ENCODE data around the gene VPS52. TPM values are rescaled to one million over a fixed set of nuclear protein-coding genes. Genes with fewer than 3 reads are reported as not detected.

The VPS52 gene
- total and polyA plus RNA-seq, 9 of the 15 experiments (the other 6 are each of a cell fraction or from before 2014, with no cell fraction given), result 24.4 to 103 (median 40.2) TPM

DNA sequence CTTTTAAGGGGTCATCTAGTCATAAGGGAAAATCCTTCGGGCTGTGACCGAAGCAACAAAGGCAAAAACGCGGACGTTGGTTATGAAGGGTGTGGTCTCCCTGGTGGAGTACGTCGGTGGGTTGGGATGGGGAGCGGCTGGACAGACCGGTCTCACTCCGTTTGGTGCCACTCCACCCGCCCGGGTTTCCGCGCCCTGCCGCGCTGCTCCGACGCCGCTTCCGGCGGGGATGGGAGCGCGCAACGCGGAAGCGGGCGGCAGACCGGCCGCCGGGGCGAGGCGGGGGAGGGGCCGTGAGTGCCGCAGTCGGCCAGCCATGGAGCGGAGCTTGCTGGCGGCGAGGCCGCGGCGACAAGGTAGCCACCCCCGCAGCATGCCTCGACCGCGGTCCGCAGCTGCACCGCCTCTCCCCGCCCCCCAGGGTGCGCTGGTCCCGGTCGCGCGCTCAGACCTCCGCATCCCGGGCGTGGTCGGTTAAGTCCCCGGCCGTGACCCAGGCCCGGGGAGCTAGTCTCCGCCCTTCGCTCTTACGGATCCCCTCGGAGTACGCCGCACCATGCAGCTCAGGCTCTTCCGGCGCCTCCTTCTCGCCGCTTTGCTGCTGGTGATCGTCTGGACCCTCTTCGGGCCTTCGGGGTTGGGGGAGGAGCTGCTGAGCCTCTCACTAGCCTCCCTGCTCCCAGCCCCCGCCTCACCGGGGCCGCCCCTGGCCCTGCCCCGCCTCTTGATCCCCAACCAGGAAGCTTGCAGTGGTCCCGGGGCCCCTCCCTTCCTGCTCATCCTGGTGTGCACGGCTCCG is 5.4 kb upstream of the VPS52 start, which contains the start of gene B3GALT4 (continued):
- no peak for TF ChIP-seq USF2 (CRISPR knock-in tag; IDR thresholded peaks at IDR 0.05)
- TF ChIP-seq, protein P1, sequence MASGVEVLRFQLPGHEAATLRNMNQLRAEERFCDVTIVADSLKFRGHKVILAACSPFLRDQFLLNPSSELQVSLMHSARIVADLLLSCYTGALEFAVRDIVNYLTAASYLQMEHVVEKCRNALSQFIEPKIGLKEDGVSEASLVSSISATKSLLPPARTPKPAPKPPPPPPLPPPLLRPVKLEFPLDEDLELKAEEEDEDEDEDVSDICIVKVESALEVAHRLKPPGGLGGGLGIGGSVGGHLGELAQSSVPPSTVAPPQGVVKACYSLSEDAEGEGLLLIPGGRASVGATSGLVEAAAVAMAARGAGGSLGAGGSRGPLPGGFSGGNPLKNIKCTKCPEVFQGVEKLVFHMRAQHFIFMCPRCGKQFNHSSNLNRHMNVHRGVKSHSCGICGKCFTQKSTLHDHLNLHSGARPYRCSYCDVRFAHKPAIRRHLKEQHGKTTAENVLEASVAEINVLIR (CRISPR knock-in tag; IDR thresholded peaks at IDR 0.05), result no peak
- TF ChIP-seq MAFK (IDR thresholded peaks at IDR 0.05; ENCODE audit: low read length), result no peak
- TF ChIP-seq TFAM (CRISPR knock-in tag; conservative IDR thresholded peaks at IDR 0.05), result no peak
- peak; percentile 87 for TF ChIP-seq ZNF445 (CRISPR knock-in tag; IDR thresholded peaks at IDR 0.05; ENCODE audit: low read depth)
- peak; percentile 99 for TF ChIP-seq HMGN3 (IDR thresholded peaks at IDR 0.05; ENCODE audit: borderline replicate concordance, extremely low read depth, insufficient read length, low read depth, low read length)
- TF ChIP-seq NFXL1 (CRISPR knock-in tag; IDR thresholded peaks at IDR 0.05), result peak; percentile 13; the same call in 1 of the 2 replicates
- TF ChIP-seq ELF2 (CRISPR knock-in tag; IDR thresholded peaks at IDR 0.05), result peak; percentile 94
- TF ChIP-seq KAT8 (IDR thresholded peaks at IDR 0.05; ENCODE audit: low read depth), result no peak
- TF ChIP-seq KLF6 (CRISPR knock-in tag; IDR thresholded peaks at IDR 0.05; ENCODE audit: borderline replicate concordance), result peak; percentile 68; the same call in 1 of the 2 replicates
- TF ChIP-seq PHF20 (IDR thresholded peaks at IDR 0.05; ENCODE audit: partially characterized antibody), result peak; percentile 67
- TF ChIP-seq HNRNPL (IDR thresholded peaks at IDR 0.05; ENCODE audit: low read depth, low read length), result peak; percentile 79; the same call in 1 of the 2 replicates
- TF ChIP-seq CREM (IDR thresholded peaks at IDR 0.05; ENCODE audit: low read depth), result peak; percentile 82
- no peak for TF ChIP-seq DIDO1 (tag; IDR thresholded peaks at IDR 0.05; ENCODE audit: low read depth)
- TF ChIP-seq, protein P2, sequence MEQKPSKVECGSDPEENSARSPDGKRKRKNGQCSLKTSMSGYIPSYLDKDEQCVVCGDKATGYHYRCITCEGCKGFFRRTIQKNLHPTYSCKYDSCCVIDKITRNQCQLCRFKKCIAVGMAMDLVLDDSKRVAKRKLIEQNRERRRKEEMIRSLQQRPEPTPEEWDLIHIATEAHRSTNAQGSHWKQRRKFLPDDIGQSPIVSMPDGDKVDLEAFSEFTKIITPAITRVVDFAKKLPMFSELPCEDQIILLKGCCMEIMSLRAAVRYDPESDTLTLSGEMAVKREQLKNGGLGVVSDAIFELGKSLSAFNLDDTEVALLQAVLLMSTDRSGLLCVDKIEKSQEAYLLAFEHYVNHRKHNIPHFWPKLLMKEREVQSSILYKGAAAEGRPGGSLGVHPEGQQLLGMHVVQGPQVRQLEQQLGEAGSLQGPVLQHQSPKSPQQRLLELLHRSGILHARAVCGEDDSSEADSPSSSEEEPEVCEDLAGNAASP (IDR thresholded peaks at IDR 0.05), result no peak
- TF ChIP-seq STAG1 (CRISPR knock-in tag; IDR thresholded peaks at IDR 0.05; ENCODE audit: borderline replicate concordance), result peak; percentile 54; the same call in 1 of the 2 replicates
- TF ChIP-seq SETDB1 (IDR thresholded peaks at IDR 0.05; ENCODE audit: low read length), result peak; percentile 66
- peak; percentile 91 for TF ChIP-seq POLR2G (IDR thresholded peaks at IDR 0.05; ENCODE audit: low read depth, low read length)
- TF ChIP-seq POLR2A (conservative IDR thresholded peaks at IDR 0.05), result peak; percentile 87
- no peak for TF ChIP-seq MBD2 (IDR thresholded peaks at IDR 0.05; ENCODE audit: borderline replicate concordance, low read depth)
- TF ChIP-seq, protein P3, sequence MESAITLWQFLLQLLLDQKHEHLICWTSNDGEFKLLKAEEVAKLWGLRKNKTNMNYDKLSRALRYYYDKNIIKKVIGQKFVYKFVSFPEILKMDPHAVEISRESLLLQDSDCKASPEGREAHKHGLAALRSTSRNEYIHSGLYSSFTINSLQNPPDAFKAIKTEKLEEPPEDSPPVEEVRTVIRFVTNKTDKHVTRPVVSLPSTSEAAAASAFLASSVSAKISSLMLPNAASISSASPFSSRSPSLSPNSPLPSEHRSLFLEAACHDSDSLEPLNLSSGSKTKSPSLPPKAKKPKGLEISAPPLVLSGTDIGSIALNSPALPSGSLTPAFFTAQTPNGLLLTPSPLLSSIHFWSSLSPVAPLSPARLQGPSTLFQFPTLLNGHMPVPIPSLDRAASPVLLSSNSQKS (CRISPR knock-in tag; IDR thresholded peaks at IDR 0.05), result peak; percentile 72; the same call in 1 of the 2 replicates
- TF ChIP-seq STAT5A (IDR thresholded peaks at IDR 0.05; ENCODE audit: borderline replicate concordance, low read length), result 0 out of 2 replicates have a peak, but pooled peaks have one; percentile 42
